Left lung (tissue), 10 donors: ENCODE measurements around the gene ALOXE3. TPM values are rescaled to one million over a fixed set of nuclear protein-coding genes. Genes with fewer than 3 reads are reported as not detected.

Source experiments
- ATAC-seq: fragments of 200-7000 bp; cut with Tn5 transposase; one replicate; pipeline ENCODE4 v1.9.1; 2020; ENCODE audit warnings: moderate library complexity
- DNase-seq, 4 donors: peaks; one replicate each; pipeline ENCODE4 v3.0.0-alpha.2; 2013 to 2020
- H3K27ac ChIP-seq, 2 donors: fragments of 200-600 bp; sonication (generic) in 1 of 2; one replicate each; pipeline versions ENCODE4 v1.5.0 to v1.8.0; 2020 to 2021
- H3K27me3 ChIP-seq, 2 donors: fragments of 200-600 bp; sonication (generic) in 1 of 2; one replicate each; pipeline versions ENCODE4 v1.5.0 to v1.8.0; 2020 to 2021
- H3K36me3 ChIP-seq, 2 donors: fragments of 200-600 bp; sonication (generic) in 1 of 2; one replicate each; pipeline versions ENCODE4 v1.5.0 to v1.8.0; 2020 to 2021
- H3K4me1 ChIP-seq, 2 donors: fragments of 200-600 bp; one replicate each; pipeline ENCODE4 v1.8.0; 2021
- H3K4me3 ChIP-seq, 2 donors: fragments of 200-600 bp; sonication (generic) in 1 of 2; one replicate each; pipeline versions ENCODE4 v1.5.0 to v1.8.0; 2020 to 2021; ENCODE audit warnings: mild to moderate bottlenecking in 1 of 2
- H3K9me3 ChIP-seq, 2 donors: fragments of 200-600 bp; sonication (generic) in 1 of 2; one replicate each; pipeline versions ENCODE4 v1.5.0 to v1.8.0; 2020 to 2021
- intact Hi-C, 2 donors: fragments of 100-400 bp; cut with DNase I; formaldehyde crosslinking; loops; one replicate each; pipeline versions ENCODE4 v1.11.2 to v1.14.2; 2022
- polyA plus RNA-seq, 6 donors: library from polyadenylated mRNA; unstranded; fragments of 120-200 nt; gene quantifications; one replicate each; pipeline ENCODE4 v1.2.1, GENCODE V29; 2013; ENCODE audit not compliant: insufficient read length in 6 of 6
- total RNA-seq, 2 donors: library from RNA; stranded (reverse); fragmentation: NEBNext Ultra II Directional; extraction: Animal tissue kit (Norgen Biotek cat#: 25700); gene quantifications; one replicate each; pipeline ENCODE4 v1.2.1, GENCODE V29; 2021
- TF ChIP-seq, protein P1 (sequence below), 2 donors: fragments of 200-600 bp; sonication (generic) in 1 of 2; IDR thresholded peaks; one replicate each; pipeline versions ENCODE4 v1.5.0 to v1.8.0; 2021; ENCODE audit warnings: antibody characterized with exemption in 2 of 2
- donor health status: DM: no; HTN: yes; CAD: no.
- donor health status: DM: no; HTN: no; CAD: no.

Gene ALOXE3
- total and polyA plus RNA-seq, 8 donors: 0.05 to 0.55 (median 0.14) TPM; not detected in 4

DNA sequence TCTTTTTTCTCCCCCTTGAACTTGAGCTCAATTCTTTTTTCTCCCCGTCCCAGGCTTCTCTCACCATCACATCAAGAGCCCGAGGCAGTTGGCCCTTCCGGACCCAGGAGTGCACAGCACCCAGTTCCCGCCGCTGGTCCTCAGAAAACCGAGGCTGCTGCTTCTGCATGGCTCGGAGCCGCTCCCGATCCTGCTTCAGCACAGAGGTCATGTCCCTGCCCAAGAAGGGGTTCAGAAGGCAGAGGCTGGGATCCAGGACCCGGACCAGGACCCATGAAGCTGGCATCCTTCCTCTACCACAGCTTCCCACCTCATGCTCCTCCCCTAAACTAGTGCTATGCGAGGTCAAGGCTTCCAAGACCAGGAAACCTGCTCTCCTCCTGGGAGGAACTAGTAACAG, 23.4 kb upstream of the ALOXE3 start:
- peak in 1 of 4 donors; percentile 41 for DNase-seq
- ATAC-seq: no peak
- peaks cover 14 to 76% of the 10 kb centered on the region in 2 donors for H3K36me3 ChIP-seq
- no peak overlapping the region for H3K27ac ChIP-seq
- H3K9me3 ChIP-seq: no peaks in the 10 kb centered on the region
- TF ChIP-seq, protein P1, sequence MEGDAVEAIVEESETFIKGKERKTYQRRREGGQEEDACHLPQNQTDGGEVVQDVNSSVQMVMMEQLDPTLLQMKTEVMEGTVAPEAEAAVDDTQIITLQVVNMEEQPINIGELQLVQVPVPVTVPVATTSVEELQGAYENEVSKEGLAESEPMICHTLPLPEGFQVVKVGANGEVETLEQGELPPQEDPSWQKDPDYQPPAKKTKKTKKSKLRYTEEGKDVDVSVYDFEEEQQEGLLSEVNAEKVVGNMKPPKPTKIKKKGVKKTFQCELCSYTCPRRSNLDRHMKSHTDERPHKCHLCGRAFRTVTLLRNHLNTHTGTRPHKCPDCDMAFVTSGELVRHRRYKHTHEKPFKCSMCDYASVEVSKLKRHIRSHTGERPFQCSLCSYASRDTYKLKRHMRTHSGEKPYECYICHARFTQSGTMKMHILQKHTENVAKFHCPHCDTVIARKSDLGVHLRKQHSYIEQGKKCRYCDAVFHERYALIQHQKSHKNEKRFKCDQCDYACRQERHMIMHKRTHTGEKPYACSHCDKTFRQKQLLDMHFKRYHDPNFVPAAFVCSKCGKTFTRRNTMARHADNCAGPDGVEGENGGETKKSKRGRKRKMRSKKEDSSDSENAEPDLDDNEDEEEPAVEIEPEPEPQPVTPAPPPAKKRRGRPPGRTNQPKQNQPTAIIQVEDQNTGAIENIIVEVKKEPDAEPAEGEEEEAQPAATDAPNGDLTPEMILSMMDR (IDR thresholded peaks at IDR 0.05): no peak
- peaks cover 6 to 29% of the 10 kb centered on the region in 2 donors for H3K4me1 ChIP-seq
- intact Hi-C loops: no loop called here
- H3K27me3 ChIP-seq: no peaks in the 10 kb centered on the region
- no peak overlapping the region for H3K4me3 ChIP-seq

DNA sequence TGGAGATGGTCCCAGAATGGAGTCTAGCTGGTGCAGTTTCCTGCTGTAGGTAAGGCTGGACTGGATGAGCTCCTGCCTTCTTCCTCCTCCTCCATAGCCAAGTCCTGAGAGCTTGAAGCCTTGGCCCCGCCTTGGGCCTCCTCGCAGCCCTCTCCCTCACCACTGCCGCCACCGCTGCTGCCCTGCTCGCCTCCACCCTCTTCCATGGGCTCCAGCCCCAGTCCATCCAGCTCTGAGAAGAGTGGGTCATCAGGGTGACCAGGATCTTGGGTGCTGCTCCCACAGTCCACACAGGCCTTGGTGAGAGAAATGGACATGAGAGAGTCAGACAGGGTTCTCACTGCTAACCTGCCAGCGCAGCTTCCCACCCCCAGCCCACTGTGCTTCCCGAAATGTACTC, 22.7 kb upstream of the ALOXE3 start:
- no peaks in the 10 kb centered on the region for H3K27me3 ChIP-seq
- TF ChIP-seq, protein P1 (IDR thresholded peaks at IDR 0.05): no peak
- peak in 1 of 4 donors; percentile 53 for DNase-seq
- H3K9me3 ChIP-seq: no peaks in the 10 kb centered on the region
- peaks cover 10 to 69% of the 10 kb centered on the region in 2 donors for H3K36me3 ChIP-seq
- H3K4me3 ChIP-seq: no peak overlapping the region
- ATAC-seq: no peak
- intact Hi-C loops: no loop called here
- H3K27ac ChIP-seq: no peak overlapping the region
- peaks cover 6 to 29% of the 10 kb centered on the region in 2 donors for H3K4me1 ChIP-seq

DNA sequence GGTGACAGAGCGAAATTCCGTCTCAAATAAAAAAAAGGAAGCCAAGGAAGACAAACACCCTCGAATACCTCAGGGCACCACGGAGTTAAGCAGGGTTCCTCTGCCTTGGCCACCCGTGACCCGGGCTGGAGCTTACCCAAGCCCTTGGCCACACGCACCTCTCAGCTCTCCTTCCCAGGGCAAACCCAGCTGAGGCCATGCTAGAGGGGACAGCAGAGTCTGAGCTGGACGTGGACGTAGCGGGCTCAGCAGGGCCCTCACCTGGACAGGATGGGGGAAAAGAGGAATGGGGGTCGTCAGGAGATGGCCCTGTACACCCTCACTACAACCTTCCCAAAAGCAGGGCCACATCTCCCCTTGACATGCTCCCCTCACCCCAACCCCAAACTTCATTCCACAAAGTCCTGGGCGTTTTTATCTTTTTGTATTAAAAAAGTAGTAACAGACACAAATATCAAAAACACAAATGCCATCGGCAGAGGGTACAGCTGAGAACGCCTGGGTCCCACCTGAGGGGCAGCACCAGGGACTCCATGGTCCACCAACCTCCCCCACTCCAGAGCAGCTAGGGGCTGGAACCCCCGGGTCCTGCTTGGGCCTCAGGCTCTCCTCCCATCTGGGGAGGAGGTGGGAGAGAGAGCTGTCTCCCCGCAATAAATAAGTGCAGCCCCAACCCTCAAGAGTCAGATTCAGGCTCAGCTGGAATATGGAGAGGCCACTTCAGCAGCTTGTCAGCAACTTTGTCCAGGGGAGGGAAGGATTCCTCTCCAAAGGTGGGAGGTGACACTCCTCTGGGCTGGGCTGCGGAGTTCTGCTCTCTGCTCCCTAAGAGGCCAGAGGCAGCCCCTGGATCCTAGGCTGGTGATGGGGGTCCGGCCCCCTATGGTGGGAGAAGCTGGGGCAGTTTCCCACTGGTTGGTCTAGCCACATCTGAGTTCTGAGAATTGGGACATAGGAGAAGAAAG, 22.0 kb upstream of the ALOXE3 start:
- H3K27ac ChIP-seq: peak overlapping the region; percentile 70 to 88
- peaks cover 6 to 29% of the 10 kb centered on the region in 2 donors for H3K4me1 ChIP-seq
- H3K36me3 ChIP-seq: peaks cover 6 to 62% of the 10 kb centered on the region in 2 donors
- ATAC-seq (no peak), DNase-seq (peak in 2 of 4 donors; percentile 40 to 48)
- no peaks in the 10 kb centered on the region for H3K9me3 ChIP-seq
- no peak overlapping the region for H3K4me3 ChIP-seq
- TF ChIP-seq, protein P1 (IDR thresholded peaks at IDR 0.05): no peak
- intact Hi-C loops: no loop called here
- no peaks in the 10 kb centered on the region for H3K27me3 ChIP-seq

DNA sequence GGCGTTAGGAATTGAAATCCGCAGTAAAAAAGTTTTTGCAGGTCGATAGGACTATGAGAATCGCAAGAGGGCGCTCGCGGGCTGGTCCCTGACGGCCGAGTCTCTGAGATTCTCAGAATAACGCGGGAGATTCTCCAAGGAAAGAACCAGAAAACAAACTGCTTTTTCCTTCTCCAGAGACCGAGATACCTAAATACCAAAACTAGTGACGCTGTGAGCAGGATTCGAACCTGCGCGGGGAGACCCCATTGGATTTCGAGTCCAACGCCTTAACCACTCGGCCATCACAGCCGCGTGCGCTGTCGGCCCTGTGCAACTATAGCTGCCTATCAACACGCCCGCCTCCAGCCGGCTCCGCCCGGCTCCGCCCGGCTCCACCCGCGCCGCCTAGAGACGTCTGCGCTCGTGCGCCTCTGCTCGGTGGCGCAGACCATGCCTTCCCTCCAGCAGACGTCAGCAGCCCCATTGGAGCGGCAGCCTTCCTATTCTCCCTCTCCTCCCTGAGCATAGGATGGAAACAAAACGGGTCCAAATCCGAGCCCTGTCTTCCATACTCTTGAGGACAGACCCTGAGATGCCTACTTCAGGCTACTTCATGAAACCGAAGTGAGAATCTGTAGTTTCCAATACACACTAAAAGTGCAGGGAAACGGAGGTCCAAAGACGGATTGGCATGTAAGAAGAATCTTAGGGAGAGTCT, 20.5 kb upstream of the ALOXE3 start:
- Histone ChIP-seq H3K4me1 (peaks cover 6 to 29% of the 10 kb centered on the region in 2 donors), H3K9me3 (no peaks in the 10 kb centered on the region), H3K4me3 (peak overlapping the region in 1 of 2 donors; percentile 6), H3K27ac (peak overlapping the region; percentile 70 to 88), H3K36me3 (peaks cover 0 to 47% of the 10 kb centered on the region in 2 donors), H3K27me3 (no peaks in the 10 kb centered on the region)
- TF ChIP-seq, protein P1 (IDR thresholded peaks at IDR 0.05): peak; percentile 82 to 89
- DNase-seq (peak; percentile 96 to 98 (median 96)), ATAC-seq (peak; percentile 94)
- intact Hi-C loops: no loop called here

DNA sequence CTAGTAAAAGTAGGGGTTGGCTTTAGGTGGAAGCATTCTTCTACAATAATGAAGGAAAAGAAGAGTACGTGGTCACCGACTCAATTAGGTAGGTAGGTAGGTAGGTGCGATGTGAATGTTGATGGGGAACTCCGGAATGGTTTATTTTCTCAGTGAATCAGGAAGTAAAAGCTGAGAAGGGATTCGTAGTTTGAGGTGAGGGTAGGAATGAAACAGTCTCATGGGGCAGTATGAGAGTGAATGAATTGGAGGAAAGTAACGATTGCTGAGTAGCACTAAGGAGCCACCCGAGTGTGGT, 20.0 kb upstream of the ALOXE3 start:
- H3K27me3 ChIP-seq: no peaks in the 10 kb centered on the region
- DNase-seq (no peak), ATAC-seq (no peak)
- peaks cover 0 to 42% of the 10 kb centered on the region in 2 donors for H3K36me3 ChIP-seq
- intact Hi-C loops: no loop called here
- no peaks in the 10 kb centered on the region for H3K9me3 ChIP-seq
- H3K4me3 ChIP-seq: peak overlapping the region in 1 of 2 donors; percentile 6
- peaks cover 6 to 29% of the 10 kb centered on the region in 2 donors for H3K4me1 ChIP-seq
- peak overlapping the region; percentile 70 to 88 for H3K27ac ChIP-seq
- TF ChIP-seq, protein P1 (IDR thresholded peaks at IDR 0.05): no peak
